HEK293 (cell line): Measurements from ENCODE around the gene MAK.

ENCODE experiments used
- CTCF ChIA-PET: fragments of 350-600 bp; formaldehyde crosslinking; extraction: SDS; loops from one replicate; lab custom pipeline; 2021; ENCODE audit warnings: antibody characterized with exemption; lab: Yijun Ruan, JAX
- POLR2A ChIA-PET: fragments of 300-600 bp; formaldehyde crosslinking; extraction: SDS; loops from one replicate; lab custom pipeline; 2020; ENCODE audit warnings: antibody characterized with exemption, inconsistent platforms; lab: Yijun Ruan, JAX
- H3K27ac ChIP-seq: fragments of 200-500 bp; sonication (Bioruptor generic); 2 replicates; pipeline ENCODE4 v1.5.1; 2014; ENCODE audit warnings: low read depth, low read length, control low read depth, inconsistent platforms; ENCODE audit errors: extremely low read depth
- H3K36me3 ChIP-seq, 2 experiments: fragments of 200-500 bp in 1 of 2; sonication (Bioruptor generic) in 1 of 2; 1 replicate in 1 of 2; 2 replicates in 1 of 2; pipeline ENCODE4 v1.5.1; 2014 to 2017; ENCODE audit warnings: inconsistent platforms in 2 of 2, low read length in 2 of 2; ENCODE audit not compliant: control insufficient read depth in 2 of 2, insufficient read depth in 1 of 2
- H3K4me1 ChIP-seq: fragments of 200-500 bp; sonication (Bioruptor generic); 2 replicates; pipeline ENCODE4 v1.5.1; 2014; ENCODE audit warnings: mild to moderate bottlenecking, low read length, inconsistent platforms; ENCODE audit not compliant: control insufficient read depth, insufficient read depth
- H3K4me3 ChIP-seq: 2 replicates; pipeline ENCODE4 v1.5.1; 2011; ENCODE audit warnings: low read depth, mild to moderate bottlenecking, control low read depth, low read length, moderate library complexity
- H3K9me3 ChIP-seq: fragments of 200-500 bp; sonication (Bioruptor generic); 2 replicates; pipeline ENCODE4 v1.5.1; 2014; ENCODE audit warnings: low read depth, low read length, inconsistent platforms; ENCODE audit not compliant: control insufficient read depth, insufficient read depth
- BCL6B ChIP-seq: fragments of 450-650 bp; formaldehyde crosslinking; IDR thresholded peaks from 2 replicates; pipeline ENCODE4 v1.5.1; 2017; ENCODE audit warnings: missing biosample characterization, missing genetic modification characterization
- FEZF1 ChIP-seq: fragments of 450-650 bp; formaldehyde crosslinking; IDR thresholded peaks from 2 replicates; pipeline ENCODE4 v1.5.1; 2016; ENCODE audit warnings: missing biosample characterization, missing genetic modification characterization
- GLIS2 ChIP-seq: fragments of 450-650 bp; formaldehyde crosslinking; IDR thresholded peaks from 2 replicates; pipeline ENCODE4 v1.5.1; 2016; ENCODE audit warnings: missing biosample characterization, missing genetic modification characterization
- KLF1 ChIP-seq: fragments of 450-650 bp; formaldehyde crosslinking; IDR thresholded peaks from 2 replicates; pipeline ENCODE4 v1.5.1; 2016; ENCODE audit warnings: missing biosample characterization, missing genetic modification characterization
- KLF9 ChIP-seq: fragments of 450-650 bp; formaldehyde crosslinking; IDR thresholded peaks from 2 replicates; pipeline ENCODE4 v1.5.1; 2016; ENCODE audit warnings: missing biosample characterization, missing genetic modification characterization, low read depth
- RBAK ChIP-seq: fragments of 450-650 bp; formaldehyde crosslinking; IDR thresholded peaks from 2 replicates; pipeline ENCODE4 v1.5.1; 2016; ENCODE audit warnings: missing biosample characterization, missing genetic modification characterization
- SCRT2 ChIP-seq: fragments of 450-650 bp; formaldehyde crosslinking; IDR thresholded peaks from 2 replicates; pipeline ENCODE4 v1.5.1; 2016; ENCODE audit warnings: missing biosample characterization, missing genetic modification characterization
- ZBTB26 ChIP-seq: fragments of 450-650 bp; formaldehyde crosslinking; optimal IDR thresholded peaks from 2 replicates; pipeline ENCODE3; 2016; ENCODE audit warnings: missing biosample characterization, mild to moderate bottlenecking, missing genetic modification characterization
- ZNF10 ChIP-seq: fragments of 450-650 bp; formaldehyde crosslinking; IDR thresholded peaks from 2 replicates; pipeline ENCODE4 v1.5.1; 2017; ENCODE audit warnings: missing biosample characterization, missing genetic modification characterization
- ZNF248 ChIP-seq: fragments of 450-650 bp; formaldehyde crosslinking; IDR thresholded peaks from 2 replicates; pipeline ENCODE4 v1.5.1; 2017; ENCODE audit warnings: missing biosample characterization, missing genetic modification characterization
- ZNF280C ChIP-seq: fragments of 450-650 bp; formaldehyde crosslinking; IDR thresholded peaks from 2 replicates; pipeline ENCODE4 v1.5.1; 2016; ENCODE audit warnings: missing biosample characterization, missing genetic modification characterization
- ZNF324 ChIP-seq: fragments of 450-650 bp; formaldehyde crosslinking; IDR thresholded peaks from 2 replicates; pipeline ENCODE4 v1.5.1; 2016; ENCODE audit warnings: missing biosample characterization, missing genetic modification characterization
- ZNF391 ChIP-seq: fragments of 450-650 bp; formaldehyde crosslinking; IDR thresholded peaks from 2 replicates; pipeline ENCODE4 v1.5.1; 2016; ENCODE audit warnings: low read depth, missing biosample characterization, missing genetic modification characterization, borderline replicate concordance
- ZNF433 ChIP-seq: fragments of 450-650 bp; formaldehyde crosslinking; IDR thresholded peaks from 2 replicates; pipeline ENCODE4 v1.5.1; 2016; ENCODE audit warnings: missing biosample characterization, missing genetic modification characterization, low read depth
- ZNF449 ChIP-seq: fragments of 450-650 bp; formaldehyde crosslinking; IDR thresholded peaks from 2 replicates; pipeline ENCODE4 v1.5.1; 2017; ENCODE audit warnings: missing biosample characterization, mild to moderate bottlenecking, missing genetic modification characterization, moderate library complexity
- ZNF510 ChIP-seq: fragments of 450-650 bp; formaldehyde crosslinking; IDR thresholded peaks from 2 replicates; pipeline ENCODE4 v1.5.1; 2018; ENCODE audit warnings: mild to moderate bottlenecking, missing genetic modification characterization, missing biosample characterization; ENCODE audit not compliant: insufficient replicate concordance
- ZNF530 ChIP-seq: fragments of 450-650 bp; formaldehyde crosslinking; IDR thresholded peaks from 2 replicates; pipeline ENCODE4 v1.5.1; 2016; ENCODE audit warnings: low read depth, missing biosample characterization, missing genetic modification characterization
- ZNF561 ChIP-seq: fragments of 450-650 bp; IDR thresholded peaks from 2 replicates; pipeline ENCODE4 v1.5.1; 2018; ENCODE audit warnings: missing biosample characterization, missing genetic modification characterization, borderline replicate concordance
- ZNF585B ChIP-seq: fragments of 450-650 bp; formaldehyde crosslinking; IDR thresholded peaks from 2 replicates; pipeline ENCODE4 v1.5.1; 2016; ENCODE audit warnings: missing biosample characterization, missing genetic modification characterization
- ZNF654 ChIP-seq: fragments of 450-650 bp; formaldehyde crosslinking; IDR thresholded peaks from 2 replicates; pipeline ENCODE4 v1.5.1; 2016; ENCODE audit warnings: low read depth, missing biosample characterization, missing genetic modification characterization
- ZNF692 ChIP-seq: fragments of 450-650 bp; formaldehyde crosslinking; IDR thresholded peaks from 2 replicates; pipeline ENCODE4 v1.5.1; 2016; ENCODE audit warnings: missing biosample characterization, missing genetic modification characterization
- ZNF747 ChIP-seq: fragments of 450-650 bp; formaldehyde crosslinking; IDR thresholded peaks from 2 replicates; pipeline ENCODE4 v1.5.1; 2016; ENCODE audit warnings: missing biosample characterization, missing genetic modification characterization
- ZNF785 ChIP-seq: fragments of 450-650 bp; formaldehyde crosslinking; IDR thresholded peaks from 2 replicates; pipeline ENCODE4 v1.5.1; 2016; ENCODE audit warnings: missing biosample characterization, missing genetic modification characterization
- ZXDB ChIP-seq: fragments of 450-650 bp; formaldehyde crosslinking; IDR thresholded peaks from 2 replicates; pipeline ENCODE4 v1.5.1; 2016; ENCODE audit warnings: missing biosample characterization, missing genetic modification characterization

The MAK gene

GRCh38 chr6:10720265-10720959, 117.9 kb downstream of the MAK start (continued):
- TF ChIP-seq ZBTB26 (tag by site-specific recombination), result peak; percentile 57
- TF ChIP-seq KLF9 (tag by site-specific recombination), result 0 out of 2 replicates have a peak, but pooled peaks have one; percentile 30
- no peak for TF ChIP-seq ZNF654 (tag by site-specific recombination)
- no peak for TF ChIP-seq KLF1 (tag by site-specific recombination)
- peak; percentile 0 for TF ChIP-seq GLIS2 (tag by site-specific recombination)
- TF ChIP-seq ZXDB (tag by site-specific recombination), result no peak
- no peak for TF ChIP-seq ZNF280C (tag by site-specific recombination)
- no peak for TF ChIP-seq ZNF248 (tag by site-specific recombination)
- no peak for TF ChIP-seq ZNF324
- no peak for TF ChIP-seq ZNF510 (tag by site-specific recombination)
- TF ChIP-seq ZNF747 (tag by site-specific recombination), result no peak
- no peak for TF ChIP-seq BCL6B (tag by site-specific recombination)

GRCh38 chr6:10719964-10720264, 118.4 kb downstream of the MAK start:
- Histone ChIP-seq H3K4me1 (no peaks in the 10 kb centered on the region), H3K4me3 (peak overlapping the region; percentile 25), H3K27ac (peak overlapping the region; percentile 54; the same call in 1 of the 2 replicates), H3K9me3 (no peaks in the 10 kb centered on the region), H3K36me3 (peaks cover 0 to 4% of the 10 kb centered on the region in 2 experiments; a peak in 1 of 3 replicates)
- CTCF ChIA-PET, result interaction anchor here (0.6 to 1.6 kb wide), 5 partner anchors 27 to 336 kb away, joined by 3 to 4 read pairs (median 4); partner anchors contain the start of gene TMEM14B
- POLR2A ChIA-PET, result interaction anchor here (0.6 to 7.8 kb wide), 5 partner anchors 9 to 28 kb away, joined by 3 to 82 read pairs (median 5); partner anchors contain the start of genes C6orf52, PAK1IP1 and TMEM14B
- TF ChIP-seq ZBTB26 (tag by site-specific recombination) (no peak), RBAK (tag by site-specific recombination) (no peak), ZNF530 (tag by site-specific recombination) (no peak), ZNF10 (tag by site-specific recombination) (no peak), BCL6B (tag by site-specific recombination) (no peak), ZNF785 (tag by site-specific recombination) (no peak), KLF9 (tag by site-specific recombination) (no peak), ZNF391 (tag by site-specific recombination) (no peak), ZNF692 (tag by site-specific recombination) (peak; percentile 82; the same call in 1 of the 2 replicates), SCRT2 (no peak), ZNF561 (tag by site-specific recombination) (no peak), FEZF1 (tag by site-specific recombination) (no peak), ZNF449 (tag by site-specific recombination) (peak; percentile 27; the same call in 1 of the 2 replicates), ZNF585B (no peak), ZNF433 (tag by site-specific recombination) (no peak), ZNF747 (tag by site-specific recombination) (no peak)
